PC-3 (cell line): Measurements from ENCODE around the gene HOXD12.

Source experiments
- EZH2phosphoT487 ChIP-seq: fragments of 300-600 bp; sonication (generic); IDR thresholded peaks from 2 replicates; pipeline ENCODE4 v1.6.1; 2018; ENCODE audit warnings: mild to moderate bottlenecking, antibody characterized with exemption, low read length, borderline replicate concordance
- TF ChIP-seq, protein P1 (sequence below): fragments of 300-600 bp; sonication (generic); conservative IDR thresholded peaks from 2 replicates; pipeline ENCODE4 v1.5.1; 2017; ENCODE audit warnings: antibody characterized with exemption, low read depth, mild to moderate bottlenecking, low read length

DNA sequence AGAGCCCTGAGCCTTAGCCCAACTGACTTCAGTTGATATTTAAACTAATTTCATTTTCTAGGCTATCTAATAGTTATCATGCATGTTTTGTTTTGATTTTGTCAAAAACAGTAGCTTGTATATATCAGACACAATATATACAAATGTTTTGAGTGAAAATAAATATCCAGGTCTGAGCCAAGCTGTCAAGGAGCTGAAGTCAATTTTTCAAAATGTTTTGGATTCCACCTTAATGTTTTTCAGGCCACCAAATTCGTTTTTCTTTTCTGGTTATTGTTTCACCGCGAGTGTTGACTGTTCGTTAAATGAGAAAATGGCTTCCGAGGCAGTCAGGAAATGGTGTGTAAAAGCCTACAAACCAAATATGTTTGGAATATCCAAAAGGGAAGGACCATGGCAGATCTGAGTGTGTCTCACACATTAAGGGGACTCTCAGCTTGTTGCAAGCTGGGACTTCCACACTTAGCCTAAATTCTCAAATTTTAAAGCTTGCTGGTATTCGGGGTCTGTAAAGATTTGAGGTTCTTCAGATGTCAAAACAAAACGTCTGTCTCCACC, 2.8 kb downstream of the HOXD12 start:
- TF ChIP-seq, protein P1, sequence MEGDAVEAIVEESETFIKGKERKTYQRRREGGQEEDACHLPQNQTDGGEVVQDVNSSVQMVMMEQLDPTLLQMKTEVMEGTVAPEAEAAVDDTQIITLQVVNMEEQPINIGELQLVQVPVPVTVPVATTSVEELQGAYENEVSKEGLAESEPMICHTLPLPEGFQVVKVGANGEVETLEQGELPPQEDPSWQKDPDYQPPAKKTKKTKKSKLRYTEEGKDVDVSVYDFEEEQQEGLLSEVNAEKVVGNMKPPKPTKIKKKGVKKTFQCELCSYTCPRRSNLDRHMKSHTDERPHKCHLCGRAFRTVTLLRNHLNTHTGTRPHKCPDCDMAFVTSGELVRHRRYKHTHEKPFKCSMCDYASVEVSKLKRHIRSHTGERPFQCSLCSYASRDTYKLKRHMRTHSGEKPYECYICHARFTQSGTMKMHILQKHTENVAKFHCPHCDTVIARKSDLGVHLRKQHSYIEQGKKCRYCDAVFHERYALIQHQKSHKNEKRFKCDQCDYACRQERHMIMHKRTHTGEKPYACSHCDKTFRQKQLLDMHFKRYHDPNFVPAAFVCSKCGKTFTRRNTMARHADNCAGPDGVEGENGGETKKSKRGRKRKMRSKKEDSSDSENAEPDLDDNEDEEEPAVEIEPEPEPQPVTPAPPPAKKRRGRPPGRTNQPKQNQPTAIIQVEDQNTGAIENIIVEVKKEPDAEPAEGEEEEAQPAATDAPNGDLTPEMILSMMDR = no peak
- TF ChIP-seq EZH2phosphoT487 = no peak
